Fibroblast of lung (primary cell): Measurements from ENCODE around the gene CDK2AP2. TPM values are rescaled to one million over a fixed set of nuclear protein-coding genes. Genes with fewer than 3 reads are reported as not detected.

Source experiments
- DNase-seq, 2 donors: peaks; one replicate each; pipeline versions ENCODE4 v3.0.0 to v3.0.0-alpha.2; 2010; ENCODE audit warnings: low read depth in 2 of 2
- H2AFZ ChIP-seq: 2 replicates; pipeline ENCODE4 v1.5.1; 2012; ENCODE audit warnings: low read length, control low read depth, inconsistent platforms
- H3K27ac ChIP-seq: 2 replicates; pipeline ENCODE4 v1.5.1; 2011; ENCODE audit warnings: low read length, control low read depth; ENCODE audit not compliant: insufficient read depth
- H3K27me3 ChIP-seq: 2 replicates; pipeline ENCODE4 v1.5.1; 2011; ENCODE audit warnings: mild to moderate bottlenecking, low read length; ENCODE audit not compliant: control insufficient read depth, insufficient read depth
- H3K36me3 ChIP-seq: 2 replicates; pipeline ENCODE4 v1.5.1; 2011; ENCODE audit warnings: low read length; ENCODE audit not compliant: control insufficient read depth, insufficient read depth
- H3K4me1 ChIP-seq: 2 replicates; pipeline ENCODE4 v1.5.1; 2011; ENCODE audit warnings: low read length; ENCODE audit not compliant: control insufficient read depth, insufficient read depth; ENCODE audit errors: extremely low read depth
- H3K4me2 ChIP-seq: 2 replicates; pipeline ENCODE4 v1.5.1; 2011; ENCODE audit warnings: low read length, control low read depth; ENCODE audit not compliant: insufficient read depth; ENCODE audit errors: extremely low read depth
- H3K4me3 ChIP-seq, 4 experiments: fragments of 200-600 bp in 1 of 4; sonication (generic) in 1 of 4; replicated peaks in 1 of 4; 2 replicates each; pipeline ENCODE4 v1.5.1; 2011 to 2016; ENCODE audit warnings: low read length in 4 of 4, low read depth in 3 of 4, mild to moderate bottlenecking in 3 of 4, control low read depth in 2 of 4, inconsistent platforms in 1 of 4, mixed read lengths in 1 of 4; ENCODE audit not compliant: insufficient read depth in 1 of 4; ENCODE audit errors: control extremely low read depth in 1 of 4
- H3K79me2 ChIP-seq: 2 replicates; pipeline ENCODE4 v1.5.1; 2012; ENCODE audit warnings: mild to moderate bottlenecking, low read length, inconsistent platforms; ENCODE audit not compliant: control insufficient read depth, insufficient read depth
- H3K9ac ChIP-seq: 2 replicates; pipeline ENCODE4 v1.5.1; 2011; ENCODE audit warnings: mild to moderate bottlenecking, low read length, control low read depth; ENCODE audit not compliant: insufficient read depth
- H3K9me3 ChIP-seq: 2 replicates; pipeline ENCODE4 v1.5.1; 2012; ENCODE audit warnings: low read depth, low read length; ENCODE audit not compliant: control insufficient read depth, insufficient read depth
- H4K20me1 ChIP-seq: 2 replicates; pipeline ENCODE4 v1.5.1; 2011; ENCODE audit warnings: low read length; ENCODE audit not compliant: control insufficient read depth, insufficient read depth; ENCODE audit errors: extremely low read depth
- EZH2 ChIP-seq: IDR thresholded peaks from 2 replicates; pipeline ENCODE4 v1.5.1; 2012; ENCODE audit warnings: low read length, control low read depth, mild to moderate bottlenecking; ENCODE audit errors: missing control alignments
- polyA plus RNA-seq, 2 donors: library from polyadenylated mRNA; depleted of rRNA in 1 of 2; stranded (reverse) in 1 of 2; unstranded in 1 of 2; fragments of >200 nt; gene quantifications; 2 replicates each; pipeline ENCODE4 v1.2.1, GENCODE V29; 2011 to 2012; ENCODE audit warnings: missing spikeins in 1 of 2
- total RNA-seq: library from RNA; depleted of rRNA; stranded (reverse); fragments of >200 nt; gene quantifications from 2 replicates; pipeline ENCODE4 v1.2.1, GENCODE V29; 2014
- TF ChIP-seq, protein P1 (sequence below), 2 donors: IDR thresholded peaks in 1 of 2; conservative IDR thresholded peaks in 1 of 2; 1 replicate in 1 of 2; 2 replicates in 1 of 2; pipeline ENCODE4 v1.5.1; 2011 to 2012; ENCODE audit warnings: low read length in 2 of 2, control low read depth in 1 of 2, inconsistent platforms in 1 of 2, low read depth in 1 of 2, mild to moderate bottlenecking in 1 of 2

The CDK2AP2 gene
- total and polyA plus RNA-seq, 2 donors (not counting 1 experiment from before 2014, with no cell fraction given), result 7.8 to 19.0 TPM

DNA sequence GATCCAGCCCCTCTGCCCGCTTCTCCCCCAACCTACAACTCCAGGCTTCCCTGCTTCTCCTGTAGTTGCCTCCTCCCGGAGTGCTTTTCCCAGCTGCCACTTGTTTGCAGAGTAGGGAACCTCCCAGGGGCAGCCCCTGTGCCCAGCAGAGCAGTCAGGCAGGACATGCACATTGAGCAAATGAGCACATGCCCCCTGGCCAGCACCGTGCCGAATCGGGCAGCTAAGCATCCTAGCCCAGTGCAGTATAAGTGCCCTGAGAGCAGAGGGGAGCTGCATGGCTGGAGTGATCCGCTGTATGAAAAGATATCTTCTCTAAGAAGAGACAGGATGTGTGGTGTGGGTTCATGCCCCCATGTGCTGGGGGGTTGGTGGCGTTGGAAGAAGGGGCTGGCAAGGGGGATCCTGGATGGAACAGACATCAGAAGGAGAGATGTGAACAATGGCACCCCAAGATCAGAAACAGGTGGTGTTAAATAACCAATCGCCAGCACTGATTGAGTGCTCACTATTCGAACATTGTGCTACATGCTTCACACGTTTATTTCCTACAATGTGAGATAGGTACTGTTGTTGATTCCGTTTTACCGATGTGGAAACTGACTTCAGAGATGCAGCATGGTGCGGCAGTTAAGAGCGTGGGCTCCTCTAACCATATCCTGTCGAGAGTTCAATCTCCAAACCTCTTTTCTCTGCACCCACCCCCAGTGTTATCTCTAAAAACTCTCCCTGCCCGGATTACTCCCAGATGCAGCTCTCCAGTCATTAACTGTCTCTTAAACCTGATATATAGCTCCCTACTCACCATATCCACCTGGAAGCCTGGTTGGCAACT, 23.9 kb downstream of the CDK2AP2 start:
- Histone ChIP-seq H3K79me2 (no peaks in the 10 kb centered on the region), H2AFZ (no peak overlapping the region), H3K4me1 (peaks cover 7% of the 10 kb centered on the region), H3K27me3 (no peaks in the 10 kb centered on the region), H3K4me3 (peak overlapping the region in 1 of 4 experiments; percentile 72), H4K20me1 (no peaks in the 10 kb centered on the region), H3K4me2 (no peak overlapping the region), H3K9ac (no peak overlapping the region), H3K9me3 (no peaks in the 10 kb centered on the region), H3K36me3 (peaks cover 2% of the 10 kb centered on the region), H3K27ac (no peak overlapping the region)
- TF ChIP-seq EZH2, result no peak
- TF ChIP-seq, protein P1, sequence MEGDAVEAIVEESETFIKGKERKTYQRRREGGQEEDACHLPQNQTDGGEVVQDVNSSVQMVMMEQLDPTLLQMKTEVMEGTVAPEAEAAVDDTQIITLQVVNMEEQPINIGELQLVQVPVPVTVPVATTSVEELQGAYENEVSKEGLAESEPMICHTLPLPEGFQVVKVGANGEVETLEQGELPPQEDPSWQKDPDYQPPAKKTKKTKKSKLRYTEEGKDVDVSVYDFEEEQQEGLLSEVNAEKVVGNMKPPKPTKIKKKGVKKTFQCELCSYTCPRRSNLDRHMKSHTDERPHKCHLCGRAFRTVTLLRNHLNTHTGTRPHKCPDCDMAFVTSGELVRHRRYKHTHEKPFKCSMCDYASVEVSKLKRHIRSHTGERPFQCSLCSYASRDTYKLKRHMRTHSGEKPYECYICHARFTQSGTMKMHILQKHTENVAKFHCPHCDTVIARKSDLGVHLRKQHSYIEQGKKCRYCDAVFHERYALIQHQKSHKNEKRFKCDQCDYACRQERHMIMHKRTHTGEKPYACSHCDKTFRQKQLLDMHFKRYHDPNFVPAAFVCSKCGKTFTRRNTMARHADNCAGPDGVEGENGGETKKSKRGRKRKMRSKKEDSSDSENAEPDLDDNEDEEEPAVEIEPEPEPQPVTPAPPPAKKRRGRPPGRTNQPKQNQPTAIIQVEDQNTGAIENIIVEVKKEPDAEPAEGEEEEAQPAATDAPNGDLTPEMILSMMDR (conservative IDR thresholded peaks at IDR 0.05 in 1 of 2, IDR thresholded peaks at IDR 0.05 in 1 of 2; ENCODE audit: low read depth in 1 of 2, low read length in 2 of 2), result no peak
- no peak for DNase-seq

DNA sequence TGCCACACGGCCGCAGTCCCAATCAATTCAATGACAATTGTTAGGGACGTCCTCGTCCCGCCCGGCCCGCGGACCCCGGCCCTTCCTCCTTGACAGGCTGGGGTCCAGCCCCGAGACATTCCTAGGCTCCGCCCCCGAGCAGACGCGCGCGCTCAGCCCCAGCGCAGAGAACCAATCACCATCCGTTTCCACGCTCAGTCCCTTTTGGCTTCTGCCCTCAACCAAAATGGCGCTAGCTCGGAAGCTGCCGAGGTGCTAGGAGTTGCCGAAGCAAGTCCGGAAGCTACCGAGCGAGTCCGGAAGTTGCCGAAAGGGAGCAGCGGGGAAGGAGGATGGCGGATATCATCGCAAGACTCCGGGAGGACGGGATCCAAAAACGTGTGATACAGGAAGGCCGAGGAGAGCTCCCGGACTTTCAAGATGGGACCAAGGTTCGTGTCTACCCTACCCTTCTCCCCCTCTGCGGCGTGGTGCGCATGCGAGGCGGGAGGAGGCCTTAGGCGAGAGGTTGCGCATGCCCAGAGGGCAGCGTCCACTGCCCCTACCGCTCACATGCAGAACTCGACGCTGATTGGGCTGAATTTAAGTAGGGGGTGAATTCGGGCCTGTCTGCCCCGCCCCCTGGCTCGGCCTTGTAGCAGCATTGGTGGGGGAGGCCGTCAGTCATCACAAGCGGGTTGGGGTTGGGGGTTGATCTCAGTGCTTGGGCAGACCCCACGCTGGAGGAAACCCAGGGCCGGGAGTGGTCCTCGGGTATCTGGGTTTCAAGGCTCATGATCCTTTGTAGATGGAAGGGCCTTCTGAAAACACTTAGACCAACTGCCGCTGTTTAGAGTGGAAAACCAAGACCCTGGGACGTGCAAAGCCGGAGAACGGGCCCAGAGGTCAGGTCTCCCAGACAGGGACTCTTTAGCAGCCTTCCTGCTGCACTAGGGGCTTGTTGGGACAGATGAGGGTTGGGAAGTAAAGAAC, 24.8 kb downstream of the CDK2AP2 start, which contains the start of gene AIP:
Gene AIP, plus strand, starts transcription at position 200 of the 972 bp plus-strand sequence. Its CDS starts 133 bp downstream, at position 333.
- H3K4me2 ChIP-seq, result peak within 1 kb of the TSS; percentile 90
- no peaks in the 10 kb centered on the region for H3K27me3 ChIP-seq
- DNase-seq, result peak; percentile 95 to 98
- peak within 1 kb of the TSS; percentile 92 for H3K27ac ChIP-seq
- no peaks in the 10 kb centered on the region for H3K79me2 ChIP-seq
- H3K9ac ChIP-seq, result peak within 1 kb of the TSS; percentile 54
- H3K4me3 ChIP-seq, result peak within 1 kb of the TSS; percentile 45 to 88 (median 72)
- no peaks in the 10 kb centered on the region for H3K9me3 ChIP-seq
- H2AFZ ChIP-seq, result peak within 1 kb of the TSS; percentile 98
- no peaks in the 10 kb centered on the region for H4K20me1 ChIP-seq
- peaks cover 7% of the 10 kb centered on the region for H3K4me1 ChIP-seq
- no peak for TF ChIP-seq EZH2
- TF ChIP-seq, protein P1 (conservative IDR thresholded peaks at IDR 0.05 in 1 of 2, IDR thresholded peaks at IDR 0.05 in 1 of 2; ENCODE audit: low read depth in 1 of 2, low read length in 2 of 2), result no peak
- H3K36me3 ChIP-seq, result peaks cover 2% of the 10 kb centered on the region
